Activated CD4-positive, CD25-positive, alpha-beta regulatory T cell treated with anti-CD3 and anti-CD28 coated beads, Interleukin-2, amount 50 U/mL, for 16 hours (primary cell): Measurements from ENCODE around the gene EPHA2.
"Not testable (repeated sequence)": the region's sequence is repeated elsewhere in the genome, so short reads cannot be mapped to it uniquely, and the experiment has no call there.

Experiments
- DNase-seq: peaks from one replicate; pipeline ENCODE4 v3.0.0-alpha.2; 2020; ENCODE audit warnings: low read depth, low spot score

Gene EPHA2

DNA sequence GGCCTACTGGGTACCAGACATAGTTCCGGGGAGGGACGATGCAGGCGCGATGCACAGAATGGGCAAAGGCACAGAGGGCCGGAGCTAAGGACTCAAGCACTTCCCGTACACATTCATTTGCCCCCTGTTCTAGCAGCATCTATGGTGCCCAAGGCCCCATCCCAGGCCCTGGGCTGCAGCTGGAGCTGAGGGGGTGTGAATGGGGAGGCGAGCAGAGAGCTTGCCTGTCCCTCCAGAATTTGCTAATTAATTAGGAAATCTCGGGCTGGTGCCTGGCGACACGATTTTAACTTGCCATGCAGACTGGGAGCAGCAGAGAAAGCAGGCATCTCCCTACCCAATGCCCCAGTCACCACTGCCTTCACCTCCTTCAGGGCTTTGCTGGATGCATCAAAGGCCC, 35.9 kb downstream of the EPHA2 start:
- DNase-seq, result no peak

- no peak for DNase-seq
Measured at GRCh38 chr1:16119504-16119903, 36.4 kb downstream of the EPHA2 start.

- DNase-seq, result no peak
Measured at GRCh38 chr1:16118706-16119105, 37.2 kb downstream of the EPHA2 start.

DNA sequence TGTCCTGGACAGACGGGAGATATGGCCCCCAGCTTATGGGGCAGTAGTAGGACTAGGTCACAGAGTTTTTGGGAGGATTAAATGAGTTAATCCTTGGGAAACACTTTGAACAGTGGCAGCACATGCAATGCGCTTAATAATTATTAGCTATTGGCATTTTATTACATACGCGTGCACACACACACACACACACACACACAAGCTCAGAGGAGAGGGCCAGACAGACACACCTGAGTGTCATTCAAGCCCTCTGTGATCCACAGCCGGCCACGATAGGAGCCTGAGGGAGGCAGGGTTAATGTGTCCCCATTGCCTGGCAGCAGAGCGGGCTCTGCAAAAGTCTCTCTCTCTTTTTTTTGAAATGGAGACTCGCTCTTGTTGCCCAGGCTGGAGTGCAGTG, 37.9 kb downstream of the EPHA2 start:
- no peak for DNase-seq

GRCh38 chr1:16117369-16117768, 38.5 kb downstream of the EPHA2 start:
- DNase-seq, result no peak

GRCh38 chr1:16116625-16117024, 39.2 kb downstream of the EPHA2 start:
- DNase-seq, result no peak

DNA sequence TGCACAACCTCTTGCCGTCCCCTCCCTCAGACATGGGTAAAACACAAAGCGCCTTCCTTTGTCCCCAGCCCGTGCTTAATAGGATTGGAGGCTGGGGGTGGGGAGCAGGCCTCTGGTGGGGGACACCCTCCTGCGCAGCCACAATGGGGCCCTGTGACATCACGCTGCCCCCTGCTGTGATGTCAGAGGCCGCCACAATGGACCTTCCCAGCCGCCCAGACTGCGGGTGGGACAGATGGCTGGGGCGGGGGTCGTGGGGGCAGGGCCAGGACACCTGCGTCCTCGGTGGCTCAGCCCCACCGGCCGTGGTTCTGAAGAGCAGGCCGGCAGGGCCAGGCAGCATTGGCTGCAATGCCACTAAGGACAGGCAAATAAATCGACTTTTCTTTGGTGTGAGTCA, 39.9 kb downstream of the EPHA2 start:
- DNase-seq, result no peak

GRCh38 chr1:16115468-16115983, 40.3 kb downstream of the EPHA2 start:
- DNase-seq, result no peak

DNA sequence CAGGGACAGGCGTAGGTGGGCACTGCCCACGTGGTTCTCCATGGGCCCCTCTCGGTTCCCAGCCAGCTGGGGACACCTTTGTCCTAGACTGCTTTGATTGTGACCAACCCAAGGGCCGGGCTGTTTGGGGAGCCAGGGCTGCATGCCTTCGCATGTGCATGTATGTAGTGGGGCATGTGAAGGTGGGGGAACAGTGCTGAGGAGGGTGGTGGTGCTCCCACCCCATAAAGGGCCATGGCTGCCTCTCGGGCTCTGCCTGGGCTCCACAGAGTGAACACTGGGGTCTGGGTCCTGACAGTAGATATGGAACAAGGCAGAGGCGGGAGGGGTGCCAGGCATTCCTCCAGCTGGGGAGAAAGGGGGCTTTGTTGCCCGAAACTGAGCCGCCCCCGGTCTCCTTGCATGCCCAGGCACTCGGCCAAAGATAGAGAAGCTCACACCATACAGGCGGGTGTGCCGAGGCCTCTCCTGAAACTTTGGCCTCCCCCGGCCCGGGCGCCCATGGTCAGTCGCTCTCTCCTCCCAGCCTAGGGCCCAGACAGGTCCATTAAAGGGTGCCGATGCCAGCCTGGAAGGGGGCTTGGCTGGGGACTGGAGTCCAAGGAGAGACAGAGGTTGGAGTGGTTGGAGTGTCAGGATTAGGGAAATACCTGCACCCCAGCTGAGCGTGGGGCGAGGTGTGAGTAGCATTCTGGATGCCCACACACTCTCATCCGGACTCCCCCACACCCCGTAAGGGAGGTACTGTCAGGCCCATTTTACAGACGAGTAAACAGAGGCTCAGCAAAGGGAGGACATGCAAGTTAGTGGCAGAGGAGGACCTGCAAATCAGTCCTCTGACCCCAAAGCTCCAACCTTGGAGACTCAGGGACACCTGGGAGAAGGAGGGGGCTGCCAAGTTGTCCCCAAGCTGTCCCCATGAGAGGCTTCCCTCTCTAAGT, 41.1 kb downstream of the EPHA2 start:
- DNase-seq, result no peak

DNA sequence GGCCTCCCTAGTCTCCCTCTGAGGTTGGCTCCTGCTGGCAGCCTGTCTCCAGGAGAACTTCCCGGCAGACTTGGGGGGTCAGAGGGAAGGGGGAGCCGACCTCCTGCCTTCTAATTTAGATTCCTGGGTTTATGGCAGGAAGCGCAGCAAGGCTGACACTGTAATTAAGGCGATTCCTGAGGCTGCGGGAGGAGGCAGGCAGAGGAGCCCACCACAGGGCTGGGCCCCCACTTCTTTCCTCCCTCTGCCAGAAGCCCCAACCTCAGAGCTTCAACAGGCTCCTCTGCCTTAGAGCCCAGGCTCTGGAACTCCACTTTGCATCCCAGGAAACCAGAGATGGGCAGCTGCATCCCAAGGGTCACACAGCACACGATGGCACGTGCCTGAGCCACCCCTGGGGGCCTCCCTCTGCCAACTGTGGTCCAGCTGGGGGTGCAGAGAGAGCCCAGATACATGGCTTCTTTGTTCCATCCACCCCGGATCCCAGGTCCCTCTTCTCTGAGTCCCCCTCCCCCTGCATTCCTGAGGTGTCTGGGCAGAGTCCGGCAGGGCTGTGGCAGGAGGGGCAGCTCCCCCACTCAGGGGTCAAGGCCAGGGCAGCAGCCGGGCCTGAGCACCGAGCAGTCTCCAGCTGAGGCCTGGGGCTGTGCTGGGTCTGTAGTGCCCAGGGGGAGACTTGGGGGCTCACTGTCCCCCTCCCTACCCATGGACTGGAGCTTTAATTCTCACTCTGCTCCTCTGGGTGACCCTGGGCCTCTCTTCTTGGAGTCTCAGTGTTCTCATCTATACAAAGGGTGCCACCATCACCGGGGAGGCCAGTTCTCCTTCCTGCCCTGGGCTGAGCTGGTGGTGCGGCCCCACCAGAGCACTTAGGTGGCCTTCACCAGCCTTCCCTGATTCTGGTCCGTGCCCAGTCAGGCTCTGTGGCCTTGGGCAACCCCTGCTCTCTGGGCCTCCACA, 43.0 kb downstream of the EPHA2 start:
- no peak for DNase-seq

DNA sequence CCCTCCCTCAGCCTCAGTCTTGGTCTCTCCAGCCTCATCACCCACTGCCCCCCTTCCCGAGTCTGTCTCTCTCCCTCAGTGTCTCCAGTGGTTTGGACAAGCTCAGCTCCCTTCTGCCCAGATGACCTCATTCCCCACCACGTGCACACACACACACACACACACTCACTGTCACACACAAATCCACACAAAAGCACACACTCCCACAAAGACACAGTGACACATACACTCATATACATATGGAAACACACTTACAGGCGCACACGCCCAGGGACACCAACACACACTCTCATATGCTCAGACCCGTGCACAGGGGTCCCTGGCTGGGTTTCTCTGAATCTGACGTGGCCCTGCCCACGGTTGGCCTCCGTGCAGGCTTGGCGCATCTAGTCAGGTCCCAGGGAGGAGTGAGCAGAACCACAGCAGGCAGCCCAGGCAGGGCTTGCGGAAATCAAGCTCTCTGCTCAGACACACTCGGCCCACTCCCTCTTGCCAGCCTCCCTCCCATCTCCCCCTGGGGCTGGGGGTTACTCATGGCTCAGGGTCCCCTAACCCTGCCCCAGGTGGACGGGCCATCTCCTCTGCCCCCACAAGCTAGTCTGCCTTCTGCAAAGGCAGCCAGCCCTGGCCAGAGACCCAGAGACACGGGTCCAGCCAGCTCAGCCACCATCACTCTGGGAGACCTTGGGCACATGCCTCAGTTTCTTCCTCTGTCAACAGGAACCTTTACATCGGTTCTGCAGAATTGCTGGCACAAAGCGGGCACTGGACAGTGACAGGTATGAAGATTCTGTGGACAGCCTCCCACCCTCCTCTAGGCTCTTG, 43.9 kb downstream of the EPHA2 start:
- DNase-seq, result no peak

DNA sequence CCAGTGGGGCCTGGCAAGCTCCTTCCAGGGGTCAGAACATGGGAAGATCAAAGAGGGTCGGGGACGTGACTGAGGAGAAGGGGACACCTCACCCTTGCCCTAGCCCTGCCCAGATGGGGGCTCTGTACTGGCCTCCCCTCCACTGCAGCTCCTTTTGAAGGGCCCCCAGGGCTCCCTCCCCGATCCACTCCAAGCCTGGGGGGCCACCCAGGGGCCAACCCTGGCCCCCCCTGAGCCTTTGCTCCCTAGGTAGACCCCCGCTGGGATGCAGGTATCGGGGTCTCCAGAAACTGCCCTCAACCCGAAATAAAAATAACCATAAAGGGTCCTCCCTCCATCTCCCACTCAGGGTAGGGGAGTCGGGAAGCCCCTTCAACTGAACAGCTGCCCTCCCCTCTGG, 45.0 kb downstream of the EPHA2 start:
- DNase-seq, result no peak

- no peak for DNase-seq
Measured at GRCh38 chr1:16110456-16110855, 45.4 kb downstream of the EPHA2 start.

GRCh38 chr1:16109571-16109970, 46.3 kb downstream of the EPHA2 start:
- no peak for DNase-seq

DNA sequence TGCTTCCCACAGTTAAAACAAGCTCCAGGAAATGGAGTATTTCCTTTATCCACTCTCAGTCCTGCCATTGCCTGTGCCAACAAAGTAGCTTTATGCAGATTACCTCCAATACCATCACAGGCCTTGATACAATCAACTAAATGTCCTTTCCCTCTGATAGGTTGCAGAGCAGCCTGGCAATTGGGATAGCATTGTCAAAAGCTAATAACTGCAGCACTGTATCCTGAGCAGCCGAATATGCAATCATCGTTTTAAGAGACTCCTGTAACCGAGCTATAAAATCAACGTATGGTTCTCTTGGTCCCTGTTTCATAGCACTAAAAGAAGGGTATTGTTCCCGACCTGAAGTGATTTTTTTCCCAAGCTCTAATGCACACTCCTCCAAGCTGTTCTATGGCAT, 48.8 kb downstream of the EPHA2 start:
- not testable (repeated sequence) for DNase-seq

- DNase-seq, result no peak
Measured at GRCh38 chr1:16101623-16102022, 54.2 kb downstream of the EPHA2 start.

DNA sequence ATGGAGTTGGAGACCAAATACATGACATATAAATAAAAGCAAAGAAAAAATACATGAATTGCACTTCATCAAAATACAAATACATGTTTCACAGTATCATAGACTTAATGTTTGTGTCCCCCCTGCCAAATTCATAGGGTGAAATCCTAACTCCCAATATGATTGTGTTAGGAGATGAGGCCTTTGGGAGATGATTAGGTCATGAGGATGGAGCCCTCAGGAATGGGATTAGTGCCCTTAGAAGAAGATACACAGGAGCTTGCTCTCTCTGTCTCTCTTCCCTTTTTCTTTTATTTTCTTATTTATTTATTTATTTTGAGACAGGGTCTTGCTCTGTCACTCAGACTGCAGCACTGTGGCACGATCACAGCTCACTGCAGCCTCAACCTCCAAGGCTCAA, 56.5 kb downstream of the EPHA2 start:
- DNase-seq, result no peak

DNA sequence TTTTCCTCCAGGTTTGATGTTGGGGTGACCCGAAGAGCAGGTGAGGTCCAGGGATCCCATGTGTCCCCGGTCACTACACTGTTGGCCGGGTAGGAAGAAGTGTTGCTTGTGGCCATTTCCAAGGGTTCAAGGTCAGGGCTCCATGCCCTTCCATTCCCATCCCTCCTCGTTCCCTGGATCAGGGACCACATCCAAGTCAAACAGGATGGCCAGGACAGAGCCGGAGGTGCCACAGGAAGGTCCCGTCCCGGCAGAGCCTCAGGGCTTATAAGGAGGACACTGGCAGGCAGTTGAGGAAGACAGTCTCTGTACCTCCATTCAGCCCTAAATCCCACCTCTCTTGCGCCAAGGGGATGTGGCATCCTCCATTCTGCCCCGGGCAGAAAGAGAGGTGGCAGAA, 60.4 kb downstream of the EPHA2 start:
- DNase-seq, result no peak

DNA sequence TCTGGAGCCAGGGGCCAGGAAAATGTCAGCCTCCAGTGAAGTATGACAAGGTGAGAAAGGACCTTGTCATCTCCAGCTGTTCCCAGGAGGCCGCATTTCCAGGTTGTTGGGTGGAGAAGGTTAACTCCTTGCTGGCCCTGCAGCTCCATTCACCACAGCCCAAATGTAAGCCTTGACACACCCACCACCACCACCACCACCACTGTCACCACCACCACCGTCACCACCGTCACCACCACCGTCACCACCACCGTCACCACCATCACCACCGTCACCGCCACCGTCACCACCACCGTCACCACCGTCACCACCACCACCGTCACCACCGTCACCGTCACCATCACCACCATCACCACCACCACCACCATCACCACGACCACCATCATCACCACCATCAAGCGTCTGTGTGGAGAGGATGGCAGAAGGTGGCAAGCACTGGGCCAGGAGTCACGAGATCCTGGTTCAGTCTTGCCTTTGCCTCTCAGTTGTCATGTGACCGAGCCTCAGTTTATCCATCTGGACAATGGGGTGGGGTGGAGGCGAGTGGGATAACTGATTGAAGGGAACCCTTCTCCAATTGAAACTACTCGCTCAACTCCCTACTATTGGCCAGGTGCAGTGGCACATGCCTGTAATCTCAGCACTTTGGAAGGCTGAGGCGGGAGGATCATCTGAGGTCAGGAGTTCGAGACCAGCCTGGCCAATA, 61.3 kb downstream of the EPHA2 start:
- DNase-seq, result no peak

- DNase-seq, result no peak
Measured at GRCh38 chr1:16093611-16094010, 62.3 kb downstream of the EPHA2 start.
